Measurements from ENCODE around the gene CHCHD2.
A peak's percentile ranks its signal among the peaks of the same experiment; 100 is the strongest.
"Not testable (repeated sequence)": the region's sequence is repeated elsewhere in the genome, so short reads cannot be mapped to it uniquely, and the experiment has no call there.

Gene CHCHD2, protein sequence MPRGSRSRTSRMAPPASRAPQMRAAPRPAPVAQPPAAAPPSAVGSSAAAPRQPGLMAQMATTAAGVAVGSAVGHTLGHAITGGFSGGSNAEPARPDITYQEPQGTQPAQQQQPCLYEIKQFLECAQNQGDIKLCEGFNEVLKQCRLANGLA

DNA sequence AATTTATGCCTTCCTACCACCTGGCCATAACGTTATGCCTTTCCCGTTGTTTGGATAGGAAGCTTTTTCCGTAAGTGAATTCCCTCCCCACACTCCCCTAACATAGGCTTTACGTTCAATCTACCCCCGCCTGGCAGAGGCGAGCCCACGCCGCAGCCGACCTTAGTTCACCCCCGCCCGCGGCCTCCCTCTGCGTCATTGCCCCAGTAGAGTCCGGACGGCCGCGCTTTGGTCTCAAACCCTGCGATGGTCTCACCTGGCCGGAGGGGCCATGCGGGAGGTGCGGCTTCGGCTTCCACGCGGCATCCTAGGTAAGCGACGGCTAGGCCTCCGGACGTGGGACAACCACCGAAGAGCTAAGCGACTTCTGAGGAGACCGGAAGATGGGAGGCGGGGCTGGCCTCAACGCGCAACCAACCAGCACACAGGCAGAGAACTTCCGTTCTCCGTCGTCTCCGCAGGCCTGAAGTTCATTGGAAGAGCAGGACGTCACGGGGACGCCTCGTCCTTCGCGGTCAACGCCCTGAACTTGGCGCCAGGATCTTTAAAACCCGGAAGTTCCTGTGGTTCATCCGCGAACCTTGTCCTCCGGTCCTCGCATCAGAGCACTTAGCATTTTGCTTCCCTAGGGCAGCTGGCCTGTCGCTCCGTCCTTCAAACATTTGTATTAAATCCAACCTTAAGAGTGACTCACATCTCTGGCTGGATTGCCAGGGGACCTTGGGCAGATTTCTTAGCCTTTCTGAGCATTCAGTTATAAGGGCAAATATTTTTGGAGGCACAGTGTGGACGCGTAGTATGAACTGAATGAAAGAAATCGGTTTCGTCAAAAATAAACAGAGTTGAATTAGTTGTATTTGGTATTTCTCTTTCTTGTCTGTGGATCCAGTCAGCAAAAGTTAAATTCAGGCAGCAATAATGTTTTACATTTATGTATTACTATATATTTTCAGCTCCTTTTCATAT, at the start of gene CHCHD2:
TSS of gene CHCHD2 (minus strand) at position 369 of the 966 bp plus-strand sequence. CDS start at position 306, 63 bp downstream.
- H3K27me3 ChIP-seq (ENCODE audit: control insufficient read depth in 1 of 2, insufficient read depth in 2 of 2, low read length in 2 of 2), result no peaks in the 10 kb centered on the region
- H3K27ac ChIP-seq (ENCODE audit: low read length), result peak within 1 kb of the TSS; percentile 88
- H3K9ac ChIP-seq (ENCODE audit: low read length in 2 of 2), result peak within 1 kb of the TSS; percentile 98
- peaks cover 19 to 20% of the 10 kb centered on the region in 2 donors for H3K36me3 ChIP-seq (ENCODE audit: control insufficient read depth in 2 of 2, insufficient read depth in 2 of 2, low read length in 2 of 2)
- H3K4me1 ChIP-seq (ENCODE audit: control insufficient read depth, insufficient read depth, low read length), result peaks cover 10% of the 10 kb centered on the region
- H3K4me3 ChIP-seq (ENCODE audit: low read length in 2 of 2), result peak within 1 kb of the TSS; percentile 95 to 98
- H3K9me3 ChIP-seq (ENCODE audit: control insufficient read depth in 2 of 2, low read length in 2 of 2), result no peaks in the 10 kb centered on the region

DNA sequence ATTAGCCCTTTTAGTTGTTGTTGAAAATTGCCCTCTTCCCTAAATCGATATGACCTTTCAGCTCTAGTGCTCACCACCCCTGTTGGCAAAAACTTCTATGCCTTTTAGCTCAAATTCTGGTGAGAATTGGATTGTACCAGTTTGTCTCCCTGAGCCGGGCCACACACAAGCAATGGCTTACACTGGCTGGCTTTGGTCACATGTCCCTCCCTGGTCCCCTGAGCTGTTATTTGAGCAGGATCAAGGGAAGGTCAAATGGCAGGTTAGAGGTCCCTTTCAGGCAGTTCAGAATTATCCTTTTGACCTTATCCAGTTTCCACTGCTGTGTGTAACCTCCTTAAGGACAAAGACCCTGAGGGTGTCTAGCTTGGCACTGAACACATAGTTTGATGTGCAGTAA, 24.8 kb upstream of the CHCHD2 start:
- H3K9me3 ChIP-seq (ENCODE audit: control insufficient read depth in 2 of 2, low read length in 2 of 2); H3K27ac ChIP-seq (ENCODE audit: low read length); H3K27me3 ChIP-seq (ENCODE audit: control insufficient read depth in 1 of 2, insufficient read depth in 2 of 2, low read length in 2 of 2); H3K4me1 ChIP-seq (ENCODE audit: control insufficient read depth, insufficient read depth, low read length); H3K36me3 ChIP-seq (ENCODE audit: control insufficient read depth in 2 of 2, insufficient read depth in 2 of 2, low read length in 2 of 2); H3K9ac ChIP-seq (ENCODE audit: low read length in 2 of 2); H3K4me3 ChIP-seq (ENCODE audit: low read length in 2 of 2): not testable (repeated sequence)

DNA sequence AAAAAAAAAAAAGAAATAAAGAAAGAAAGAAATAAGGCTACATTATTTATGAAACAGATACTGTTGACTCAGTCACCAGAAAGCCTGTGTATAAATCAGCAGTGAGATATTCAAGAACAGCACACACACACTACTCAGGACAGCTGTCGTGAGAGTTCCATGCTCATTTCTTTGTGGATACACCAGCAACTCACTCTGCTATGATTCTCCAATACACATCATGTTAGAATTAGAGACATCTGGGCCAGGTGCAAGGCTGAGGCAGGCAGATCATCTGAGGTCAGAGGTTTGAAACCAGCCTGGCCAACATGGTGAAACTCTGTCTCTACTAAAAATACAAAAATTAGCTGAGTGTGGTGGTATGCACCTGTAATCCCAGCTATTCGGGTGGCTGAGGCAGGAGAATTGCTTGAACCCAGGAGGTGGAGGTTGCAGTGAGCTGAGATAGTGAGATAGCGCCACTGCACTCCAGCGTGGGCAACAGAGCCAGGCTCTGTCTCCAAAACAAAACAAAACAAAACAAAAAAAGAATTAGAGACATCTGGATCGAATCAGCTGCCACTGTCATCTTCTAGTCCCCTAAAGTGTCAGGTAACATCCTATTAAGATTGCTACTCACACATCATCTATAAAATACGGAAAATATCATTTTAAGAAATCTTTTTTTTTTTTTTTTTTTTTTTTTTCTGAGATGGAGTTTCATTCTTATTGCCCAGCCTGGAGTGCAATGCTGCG, 21.1 kb upstream of the CHCHD2 start:
- Histone ChIP-seq H3K36me3 (ENCODE audit: control insufficient read depth in 2 of 2, insufficient read depth in 2 of 2, low read length in 2 of 2) (no peaks in the 10 kb centered on the region), H3K9ac (ENCODE audit: low read length in 2 of 2) (no peak overlapping the region), H3K4me1 (ENCODE audit: control insufficient read depth, insufficient read depth, low read length) (no peaks in the 10 kb centered on the region)

DNA sequence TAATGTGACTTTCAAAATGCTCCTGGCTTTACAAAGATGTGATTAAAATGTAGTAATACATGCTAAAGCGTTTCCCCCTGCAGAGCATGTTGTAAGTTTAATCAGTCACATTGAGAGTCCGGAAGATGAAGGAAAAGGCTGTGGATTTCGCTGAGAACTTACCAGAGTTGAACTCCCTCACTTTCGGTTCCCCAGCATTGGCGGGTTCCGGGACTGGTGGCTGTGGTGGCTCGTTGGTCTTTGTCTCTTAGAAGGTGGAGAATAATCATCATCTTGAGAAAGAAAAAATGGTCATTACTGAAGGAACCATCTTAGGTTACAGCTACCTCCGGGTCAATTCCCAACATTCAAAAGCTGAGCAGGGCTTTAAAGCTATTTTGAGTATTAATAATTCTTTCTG, 19.6 kb upstream of the CHCHD2 start:
- no peaks in the 10 kb centered on the region for H3K36me3 ChIP-seq (ENCODE audit: control insufficient read depth in 2 of 2, insufficient read depth in 2 of 2, low read length in 2 of 2)
- H3K27ac ChIP-seq (ENCODE audit: low read length), result no peak overlapping the region
- no peak overlapping the region for H3K4me3 ChIP-seq (ENCODE audit: low read length in 2 of 2)
- H3K9me3 ChIP-seq (ENCODE audit: control insufficient read depth in 2 of 2, low read length in 2 of 2), result no peaks in the 10 kb centered on the region
- no peaks in the 10 kb centered on the region for H3K4me1 ChIP-seq (ENCODE audit: control insufficient read depth, insufficient read depth, low read length)
- no peaks in the 10 kb centered on the region for H3K27me3 ChIP-seq (ENCODE audit: control insufficient read depth in 1 of 2, insufficient read depth in 2 of 2, low read length in 2 of 2)
- H3K9ac ChIP-seq (ENCODE audit: low read length in 2 of 2), result no peak overlapping the region

More for the DNA sequence above, 21.1 kb upstream of the CHCHD2 start:
- no peak overlapping the region for H3K4me3 ChIP-seq (ENCODE audit: low read length in 2 of 2)
- no peaks in the 10 kb centered on the region for H3K27me3 ChIP-seq (ENCODE audit: control insufficient read depth in 1 of 2, insufficient read depth in 2 of 2, low read length in 2 of 2)
- no peaks in the 10 kb centered on the region for H3K9me3 ChIP-seq (ENCODE audit: control insufficient read depth in 2 of 2, low read length in 2 of 2)
- no peak overlapping the region for H3K27ac ChIP-seq (ENCODE audit: low read length)

DNA sequence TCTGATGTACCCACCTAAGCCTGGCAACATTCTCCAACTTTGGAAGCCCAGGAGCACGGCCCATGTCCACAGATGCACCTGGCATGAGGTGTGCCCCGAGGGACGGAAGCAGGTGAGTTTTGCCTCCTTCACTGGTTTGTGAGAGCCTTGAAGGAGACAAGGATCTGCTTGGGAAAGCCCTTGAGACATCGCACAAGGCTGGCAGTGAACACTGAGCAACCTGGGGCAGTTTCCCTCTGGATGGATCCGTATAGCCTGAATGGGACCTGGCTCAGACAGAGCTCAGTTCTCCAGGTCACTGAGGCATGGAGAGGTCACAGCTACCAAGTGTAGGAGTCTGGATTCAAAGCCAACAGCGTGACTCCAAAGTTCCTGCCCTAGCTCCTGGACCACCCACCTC, 18.7 kb upstream of the CHCHD2 start:
- H3K9me3 ChIP-seq (ENCODE audit: control insufficient read depth in 2 of 2, low read length in 2 of 2), result no peaks in the 10 kb centered on the region

DNA sequence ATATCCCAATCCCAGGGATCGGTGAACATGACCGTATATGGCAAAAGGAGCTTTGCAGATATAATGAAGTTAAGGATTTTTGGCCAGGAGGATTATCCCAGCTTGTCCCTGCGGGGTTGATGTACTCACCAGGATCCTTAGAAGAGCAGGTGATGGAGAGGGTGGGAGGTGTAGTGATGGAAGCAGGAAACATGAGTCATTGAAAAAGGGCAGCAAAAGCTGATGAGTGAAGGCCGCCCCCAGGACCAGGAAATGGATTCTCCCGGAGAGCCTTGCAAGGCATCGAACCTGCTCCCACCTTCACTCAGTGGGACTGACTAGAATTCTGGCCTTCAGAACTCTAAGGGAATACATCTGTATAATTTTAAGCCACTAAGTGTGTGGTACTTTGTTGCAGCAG, 15.2 kb upstream of the CHCHD2 start:
- H3K36me3 ChIP-seq (ENCODE audit: control insufficient read depth in 2 of 2, insufficient read depth in 2 of 2, low read length in 2 of 2), result no peaks in the 10 kb centered on the region
- H3K27ac ChIP-seq (ENCODE audit: low read length), result no peak overlapping the region
- no peak overlapping the region for H3K9ac ChIP-seq (ENCODE audit: low read length in 2 of 2)
- no peaks in the 10 kb centered on the region for H3K9me3 ChIP-seq (ENCODE audit: control insufficient read depth in 2 of 2, low read length in 2 of 2)
- H3K4me1 ChIP-seq (ENCODE audit: control insufficient read depth, insufficient read depth, low read length), result no peaks in the 10 kb centered on the region
- peaks cover 3 to 6% of the 10 kb centered on the region in 2 donors for H3K27me3 ChIP-seq (ENCODE audit: control insufficient read depth in 1 of 2, insufficient read depth in 2 of 2, low read length in 2 of 2)
- no peak overlapping the region for H3K4me3 ChIP-seq (ENCODE audit: low read length in 2 of 2)

More for the DNA sequence above, 18.7 kb upstream of the CHCHD2 start:
- H3K4me1 ChIP-seq (ENCODE audit: control insufficient read depth, insufficient read depth, low read length), result no peaks in the 10 kb centered on the region
- no peaks in the 10 kb centered on the region for H3K36me3 ChIP-seq (ENCODE audit: control insufficient read depth in 2 of 2, insufficient read depth in 2 of 2, low read length in 2 of 2)
- no peak overlapping the region for H3K9ac ChIP-seq (ENCODE audit: low read length in 2 of 2)
- no peak overlapping the region for H3K4me3 ChIP-seq (ENCODE audit: low read length in 2 of 2)
- no peak overlapping the region for H3K27ac ChIP-seq (ENCODE audit: low read length)
- no peaks in the 10 kb centered on the region for H3K27me3 ChIP-seq (ENCODE audit: control insufficient read depth in 1 of 2, insufficient read depth in 2 of 2, low read length in 2 of 2)

DNA sequence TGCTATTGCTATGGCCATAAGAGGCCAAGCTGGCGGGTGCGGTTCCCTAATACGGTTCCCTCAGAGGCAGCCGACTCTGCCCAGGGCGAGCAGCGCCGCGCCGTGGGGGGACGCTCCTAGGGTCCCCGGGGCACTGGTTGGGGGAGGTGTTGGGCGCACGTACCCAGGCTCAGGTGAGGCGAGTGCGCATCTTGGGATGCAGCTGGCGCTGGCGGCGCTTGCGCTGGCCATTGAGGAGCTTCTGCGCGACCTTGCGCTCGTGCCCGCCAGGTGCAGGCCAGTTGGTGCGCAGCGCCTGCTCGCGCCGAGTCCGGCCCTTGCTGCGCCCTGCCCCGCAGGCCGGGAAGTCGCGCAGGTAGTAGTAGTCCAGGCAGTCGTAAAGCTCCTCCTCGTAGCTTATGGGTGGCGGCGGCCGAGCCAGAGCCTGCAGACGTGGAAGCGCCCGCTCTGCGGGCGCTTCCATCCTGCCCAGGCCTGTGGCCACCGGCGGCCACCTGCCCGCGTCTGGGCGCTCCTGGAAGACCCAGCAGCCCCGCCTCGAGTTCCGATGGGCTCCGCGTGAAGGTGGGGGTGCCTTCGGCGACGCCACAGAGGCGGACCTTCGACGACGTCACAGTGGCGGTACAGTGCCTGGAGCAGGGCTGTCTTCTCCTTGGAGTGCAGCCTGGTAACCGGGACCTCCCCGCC, 9.7 kb upstream of the CHCHD2 start, which contains the start of gene NUPR2:
TSS of gene NUPR2 (minus strand) at position 566 of the 687 bp plus-strand sequence. CDS start at position 463, 103 bp downstream.
- Histone ChIP-seq H3K27me3 (ENCODE audit: control insufficient read depth in 1 of 2, insufficient read depth in 2 of 2, low read length in 2 of 2) (peaks cover 7 to 12% of the 10 kb centered on the region in 2 donors), H3K9me3 (ENCODE audit: control insufficient read depth in 2 of 2, low read length in 2 of 2) (no peaks in the 10 kb centered on the region), H3K4me1 (ENCODE audit: control insufficient read depth, insufficient read depth, low read length) (no peaks in the 10 kb centered on the region), H3K9ac (ENCODE audit: low read length in 2 of 2) (no peak within 1 kb of the TSS), H3K4me3 (ENCODE audit: low read length in 2 of 2) (no peak within 1 kb of the TSS), H3K27ac (ENCODE audit: low read length) (no peak within 1 kb of the TSS), H3K36me3 (ENCODE audit: control insufficient read depth in 2 of 2, insufficient read depth in 2 of 2, low read length in 2 of 2) (no peaks in the 10 kb centered on the region)

DNA sequence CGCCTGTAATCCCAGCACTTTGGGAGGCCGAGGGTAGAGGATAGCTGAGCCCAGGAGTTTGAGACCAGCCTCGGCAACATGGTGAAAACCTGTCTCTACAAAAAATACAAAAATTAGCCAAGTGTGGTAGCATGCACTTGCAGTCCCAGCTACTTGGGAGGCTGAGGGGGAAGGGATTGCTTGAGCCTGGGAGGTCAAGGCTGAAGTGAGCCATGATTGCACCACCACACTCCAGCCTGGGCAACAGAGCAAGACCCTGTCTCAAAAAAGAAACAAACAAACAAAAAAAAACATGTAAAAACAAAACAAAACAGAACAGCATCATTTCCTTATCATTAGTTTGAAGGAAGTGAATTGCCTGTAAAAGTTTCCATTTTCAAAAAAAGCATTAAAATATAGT, 6.0 kb upstream of the CHCHD2 start:
- H3K4me3 ChIP-seq (ENCODE audit: low read length in 2 of 2); H3K9me3 ChIP-seq (ENCODE audit: control insufficient read depth in 2 of 2, low read length in 2 of 2); H3K27me3 ChIP-seq (ENCODE audit: control insufficient read depth in 1 of 2, insufficient read depth in 2 of 2, low read length in 2 of 2); H3K27ac ChIP-seq (ENCODE audit: low read length); H3K36me3 ChIP-seq (ENCODE audit: control insufficient read depth in 2 of 2, insufficient read depth in 2 of 2, low read length in 2 of 2); H3K9ac ChIP-seq (ENCODE audit: low read length in 2 of 2); H3K4me1 ChIP-seq (ENCODE audit: control insufficient read depth, insufficient read depth, low read length): not testable (repeated sequence)

DNA sequence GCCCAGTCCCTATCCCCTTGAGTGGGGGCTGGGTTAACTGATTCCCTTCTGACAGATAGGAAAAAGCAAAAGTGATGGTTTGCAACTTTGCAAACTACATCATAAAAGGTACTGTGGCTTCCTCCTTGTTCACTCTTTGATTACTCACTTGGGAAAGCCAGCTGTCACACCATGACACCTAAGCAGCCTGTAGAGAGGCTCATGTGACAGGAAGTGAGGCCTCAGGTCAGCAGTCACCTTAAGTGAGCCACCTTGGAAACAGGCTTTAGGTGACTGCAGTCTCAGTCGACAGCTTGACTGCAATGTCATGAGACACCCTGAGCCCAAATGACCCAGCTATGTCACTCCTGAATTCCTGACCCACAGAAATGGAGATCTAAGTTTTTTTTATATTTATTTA, 4.3 kb upstream of the CHCHD2 start:
- Histone ChIP-seq H3K9ac (ENCODE audit: low read length in 2 of 2) (no peak overlapping the region), H3K4me1 (ENCODE audit: control insufficient read depth, insufficient read depth, low read length) (peaks cover 2% of the 10 kb centered on the region), H3K4me3 (ENCODE audit: low read length in 2 of 2) (no peak overlapping the region), H3K9me3 (ENCODE audit: control insufficient read depth in 2 of 2, low read length in 2 of 2) (no peaks in the 10 kb centered on the region), H3K27me3 (ENCODE audit: control insufficient read depth in 1 of 2, insufficient read depth in 2 of 2, low read length in 2 of 2) (no peaks in the 10 kb centered on the region), H3K27ac (ENCODE audit: low read length) (no peak overlapping the region), H3K36me3 (ENCODE audit: control insufficient read depth in 2 of 2, insufficient read depth in 2 of 2, low read length in 2 of 2) (no peaks in the 10 kb centered on the region)

DNA sequence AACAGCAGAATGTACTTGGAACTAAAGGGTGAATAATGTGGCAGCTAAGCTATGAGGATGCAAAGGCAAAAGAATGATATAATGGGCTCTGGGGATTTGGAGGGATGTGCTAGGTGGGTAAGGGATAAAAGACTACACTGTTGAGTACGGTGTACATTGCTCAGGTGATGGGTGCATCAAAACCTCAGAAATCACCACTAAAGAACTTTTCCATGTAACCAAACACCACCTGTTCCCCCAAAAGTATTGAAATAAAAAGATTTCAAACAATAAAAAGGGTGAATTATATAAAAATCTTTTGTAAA, 1.6 kb upstream of the CHCHD2 start:
- Histone ChIP-seq H3K27me3 (ENCODE audit: control insufficient read depth in 1 of 2, insufficient read depth in 2 of 2, low read length in 2 of 2) (no peaks in the 10 kb centered on the region), H3K36me3 (ENCODE audit: control insufficient read depth in 2 of 2, insufficient read depth in 2 of 2, low read length in 2 of 2) (peaks cover 9 to 11% of the 10 kb centered on the region in 2 donors), H3K4me3 (ENCODE audit: low read length in 2 of 2) (no peak overlapping the region), H3K9ac (ENCODE audit: low read length in 2 of 2) (no peak overlapping the region), H3K27ac (ENCODE audit: low read length) (no peak overlapping the region), H3K9me3 (ENCODE audit: control insufficient read depth in 2 of 2, low read length in 2 of 2) (no peaks in the 10 kb centered on the region), H3K4me1 (ENCODE audit: control insufficient read depth, insufficient read depth, low read length) (peaks cover 10% of the 10 kb centered on the region)

All from stomach smooth muscle (tissue), 2 donors.